HG03196 (cell line): ENCODE results near the gene ZNF664.
"Not testable (repeated sequence)": the region's sequence is repeated elsewhere in the genome, so short reads cannot be mapped to it uniquely, and the experiment has no call there.

Experiments used
- ATAC-seq: cut with Tn5 transposase; IDR thresholded peaks from one replicate; pipeline ENCODE4 v1.9.1; 2021; ENCODE audit not compliant: unreplicated experiment

ZNF664 gene

DNA sequence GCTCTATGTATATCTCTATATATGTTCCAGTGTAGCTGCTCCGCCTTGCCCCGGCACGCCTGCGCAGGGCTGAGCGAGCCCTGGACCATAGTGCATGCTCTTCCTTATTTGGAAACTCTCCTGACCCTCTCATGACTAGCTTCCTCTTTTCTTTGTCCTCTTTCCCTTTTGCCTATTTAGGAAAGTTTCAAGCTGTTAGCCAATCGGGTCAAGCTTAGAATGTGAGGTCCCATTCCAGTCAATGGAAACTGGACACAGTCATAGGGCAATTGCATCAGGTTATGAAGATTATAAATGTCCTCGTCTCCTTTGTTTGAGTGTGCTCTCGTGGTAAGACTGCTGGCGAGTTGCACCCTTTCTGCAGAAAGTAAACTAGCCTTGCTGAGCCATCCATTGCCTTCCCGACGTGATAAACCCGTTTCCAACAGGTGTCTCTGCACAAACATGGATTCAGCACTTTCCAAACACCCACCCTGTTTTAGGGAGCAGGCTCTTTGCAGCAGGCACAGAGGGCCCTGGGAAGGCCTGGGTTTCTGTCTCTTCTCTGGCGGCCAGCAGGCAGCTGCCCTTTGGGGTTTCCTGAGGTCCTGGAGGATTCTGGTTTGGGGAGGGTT is 31.3 kb upstream of the ZNF664 start:
- no peak for ATAC-seq

DNA sequence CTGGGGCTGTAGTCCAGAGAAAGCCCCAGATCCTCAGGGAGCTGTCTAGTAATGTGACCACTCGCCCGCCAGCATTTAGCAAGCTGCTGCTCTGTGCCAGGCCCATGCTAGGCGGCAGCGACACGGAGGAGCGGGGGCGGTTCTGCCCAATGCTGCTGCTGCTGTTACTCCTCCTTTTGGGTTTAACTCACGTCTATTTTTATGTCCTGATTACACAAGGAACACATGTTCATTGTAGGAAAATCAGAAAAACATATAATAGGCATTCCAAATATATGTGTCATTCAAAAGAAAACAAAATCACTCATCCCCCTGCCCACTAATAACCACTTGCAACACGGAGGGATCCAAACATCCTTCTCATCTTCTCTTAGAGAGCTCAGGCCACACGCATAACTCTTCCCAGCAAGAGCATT is 30.8 kb upstream of the ZNF664 start:
- no peak for ATAC-seq

DNA sequence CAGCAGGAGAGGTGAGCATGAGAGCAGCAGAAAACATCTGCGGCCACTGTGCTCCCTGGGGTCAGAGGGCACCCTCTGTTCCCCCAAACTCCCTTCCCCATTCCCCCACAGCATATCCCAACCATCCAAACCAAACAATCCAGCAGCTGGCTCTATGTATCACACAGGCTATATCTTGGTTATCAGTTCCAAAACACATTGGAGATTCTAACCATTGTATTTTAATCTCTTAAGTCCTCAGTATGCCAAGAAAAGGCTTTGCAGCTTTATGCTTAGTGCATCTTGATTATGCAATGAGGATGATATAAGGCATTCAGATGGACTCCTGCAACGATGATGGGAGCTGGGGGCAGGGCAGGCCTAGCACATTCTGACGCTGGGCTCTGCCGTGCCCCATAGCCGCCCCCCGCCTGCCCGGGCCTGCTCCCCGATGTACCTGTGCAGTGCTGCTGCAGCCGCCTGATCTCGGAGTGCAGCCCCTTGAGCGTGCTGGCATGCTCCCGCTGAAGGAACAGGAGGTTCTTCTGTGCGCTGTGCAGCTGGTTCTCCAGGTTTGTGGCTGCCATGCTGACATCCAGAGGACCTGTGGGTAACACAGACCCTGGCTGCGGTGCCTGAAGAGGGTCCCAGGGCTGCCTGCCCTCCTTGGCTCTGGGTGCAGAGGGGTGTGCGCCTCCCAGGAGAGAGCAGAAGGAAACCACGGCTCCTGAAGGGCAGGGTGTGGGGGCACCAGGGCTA is 29.9 kb upstream of the ZNF664 start:
- no peak for ATAC-seq

DNA sequence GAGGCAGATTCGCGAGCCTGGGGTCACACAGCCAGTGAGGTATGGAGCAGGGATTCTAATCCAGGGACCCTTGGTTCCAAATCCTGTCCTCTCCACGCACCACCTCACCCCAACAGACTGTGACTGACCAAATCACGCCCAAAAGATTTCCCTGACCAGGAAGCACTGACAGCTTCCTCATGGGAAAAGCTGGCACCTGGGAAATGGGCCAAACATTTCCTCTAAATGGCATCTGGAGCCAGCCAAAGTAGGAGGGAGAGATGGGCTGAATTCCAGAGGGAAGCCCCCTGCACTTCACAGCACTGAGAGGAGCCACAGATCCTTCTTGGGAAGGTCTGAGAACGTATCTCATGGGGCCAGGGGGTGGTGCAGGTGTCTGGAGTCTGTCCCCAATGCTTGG is 29.2 kb upstream of the ZNF664 start:
- no peak for ATAC-seq

DNA sequence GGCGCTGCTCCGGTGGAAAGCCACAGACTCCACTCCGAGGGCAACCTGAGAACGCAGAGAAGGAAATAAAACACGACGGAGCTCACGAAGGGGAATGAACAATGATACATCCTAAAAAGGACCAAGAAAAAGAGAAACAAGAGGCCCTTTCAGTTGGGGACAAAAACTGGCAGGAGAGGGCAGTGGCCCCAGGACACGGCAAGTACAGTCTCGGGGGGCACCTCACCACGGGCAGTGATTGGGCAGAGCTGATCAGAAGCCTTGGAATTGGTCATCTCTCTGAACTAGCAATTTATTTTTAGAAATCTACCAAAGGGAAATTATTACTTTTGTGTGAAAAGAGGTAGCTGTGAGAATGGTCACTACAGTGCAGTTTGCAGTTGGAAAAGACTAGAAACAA is 28.3 kb upstream of the ZNF664 start:
- no peak for ATAC-seq

DNA sequence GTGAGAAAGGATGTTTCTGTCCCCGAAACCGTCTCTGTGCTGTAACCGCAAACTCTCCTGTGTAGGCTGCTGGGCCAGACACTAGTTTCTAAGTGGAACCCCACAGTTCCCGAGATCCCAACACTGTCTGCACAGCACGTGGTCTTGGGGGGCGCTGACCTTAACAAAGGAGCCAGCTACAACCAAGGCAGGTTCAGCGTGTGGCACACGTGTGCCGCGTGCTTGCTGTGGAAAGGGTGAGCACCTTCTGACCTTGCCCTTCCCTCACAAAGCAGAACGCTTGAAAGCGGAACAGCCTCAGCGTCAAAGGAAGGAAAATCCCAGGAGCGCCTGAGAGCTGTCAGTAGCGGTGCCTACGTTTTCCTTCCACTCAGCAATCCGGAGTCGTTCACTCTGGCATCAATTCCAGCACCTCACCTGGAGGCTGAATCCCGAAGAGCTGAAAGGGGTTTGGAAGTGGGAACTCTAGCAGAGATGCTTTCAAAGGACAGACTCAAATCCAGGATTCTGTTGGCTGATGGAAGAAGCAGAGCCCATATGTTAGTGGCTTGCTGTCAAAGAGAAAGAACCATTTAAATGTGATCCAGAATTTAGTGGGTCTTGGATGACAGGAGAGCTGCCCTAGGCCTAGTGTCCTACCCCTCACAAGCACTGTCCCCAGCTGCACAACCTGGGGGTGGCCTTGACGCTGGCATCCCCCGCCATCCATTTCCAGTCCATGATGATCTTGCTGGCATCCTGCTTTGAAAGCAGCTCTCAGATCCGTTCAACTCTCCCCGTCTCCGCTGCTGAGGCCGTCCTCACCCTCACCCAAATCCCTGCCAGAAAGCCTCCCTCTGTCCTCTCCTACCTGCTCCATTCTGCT is 27.5 kb upstream of the ZNF664 start:
- no peak for ATAC-seq

DNA sequence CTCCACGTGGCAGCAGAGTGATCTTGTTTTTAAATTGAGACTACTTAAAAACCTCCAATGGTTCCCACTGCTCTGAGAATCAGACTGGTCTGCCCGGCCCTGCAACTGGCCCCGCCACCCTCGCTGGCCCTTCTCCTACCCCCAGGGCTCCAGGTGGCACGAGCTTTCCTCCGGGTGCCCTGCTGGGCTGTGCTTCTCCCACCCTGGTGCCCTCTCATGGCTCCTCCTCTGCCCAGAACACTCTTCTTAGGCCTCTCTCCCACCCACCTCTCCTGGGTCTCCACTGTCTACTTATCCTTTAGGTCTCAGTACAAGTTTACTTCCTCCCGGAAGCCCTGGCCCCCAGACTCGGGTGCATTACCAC is 26.9 kb upstream of the ZNF664 start:
- ATAC-seq, result no peak

DNA sequence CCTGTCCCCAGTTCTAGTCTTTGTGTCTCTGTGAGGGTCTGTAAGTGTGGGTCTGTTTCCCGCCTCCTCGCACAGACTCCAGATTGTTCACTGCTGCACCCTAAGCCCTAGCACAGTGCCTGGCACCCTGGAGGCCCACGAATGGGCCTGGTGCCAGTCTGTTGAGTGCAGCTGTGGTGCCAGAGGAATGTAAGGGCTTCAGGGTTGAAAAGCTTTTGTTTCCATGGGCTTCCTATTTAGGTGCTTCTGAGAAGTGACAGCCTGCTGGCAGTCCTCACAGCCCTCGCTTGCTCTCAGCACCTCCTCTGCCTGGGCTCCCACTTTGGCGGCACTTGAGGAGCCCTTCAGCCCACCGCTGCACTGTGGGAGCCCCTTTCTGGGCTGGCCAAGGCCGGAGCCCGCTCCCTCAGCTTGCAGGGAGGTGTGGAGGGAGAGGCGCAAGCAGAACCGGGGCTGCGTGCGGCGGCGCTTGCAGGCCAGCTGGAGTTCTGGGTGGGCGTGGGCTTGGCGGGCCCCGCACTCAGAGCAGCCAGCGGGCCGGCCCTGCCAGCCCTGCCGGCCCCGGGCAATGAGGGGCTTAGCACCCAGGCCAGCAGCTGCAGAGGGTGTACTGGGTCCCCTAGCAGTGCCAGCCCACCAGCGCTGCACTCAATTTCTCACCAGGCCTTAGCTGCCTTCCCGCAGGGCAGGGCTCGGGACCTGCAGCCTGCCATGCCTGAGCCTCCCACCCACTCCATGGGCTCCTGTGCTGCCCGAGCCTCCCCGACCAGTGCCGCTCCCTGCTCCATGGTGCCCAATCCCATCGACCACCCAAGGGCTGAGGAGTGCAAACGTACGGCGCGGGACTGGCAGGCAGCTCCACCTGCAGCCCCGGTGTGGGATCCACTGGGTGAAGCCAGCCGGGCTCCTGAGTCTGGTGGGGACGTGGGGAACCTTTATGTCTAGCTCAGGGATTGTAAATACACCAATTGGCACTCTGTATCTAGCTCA is 26.2 kb upstream of the ZNF664 start:
- ATAC-seq, result not testable (repeated sequence)

DNA sequence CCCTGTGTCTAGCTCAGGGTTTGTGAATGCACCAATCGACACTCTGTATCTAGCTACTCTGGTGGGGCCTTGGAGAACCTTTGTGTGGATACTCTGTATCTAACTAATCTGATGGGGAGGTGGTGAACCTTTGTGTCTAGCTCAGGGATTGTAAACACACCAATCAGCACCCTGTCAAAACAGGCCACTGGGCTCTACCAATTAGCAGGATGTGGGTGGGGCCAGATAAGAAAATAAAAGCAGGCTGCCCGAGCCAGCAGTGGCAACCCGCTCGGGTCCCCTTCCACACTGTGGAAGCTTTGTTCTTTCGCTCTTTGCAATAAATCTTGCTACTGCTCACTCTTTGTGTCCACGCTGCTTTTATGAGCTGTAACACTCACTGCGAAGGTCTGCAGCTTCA is 25.5 kb upstream of the ZNF664 start:
- ATAC-seq, result not testable (repeated sequence)

DNA sequence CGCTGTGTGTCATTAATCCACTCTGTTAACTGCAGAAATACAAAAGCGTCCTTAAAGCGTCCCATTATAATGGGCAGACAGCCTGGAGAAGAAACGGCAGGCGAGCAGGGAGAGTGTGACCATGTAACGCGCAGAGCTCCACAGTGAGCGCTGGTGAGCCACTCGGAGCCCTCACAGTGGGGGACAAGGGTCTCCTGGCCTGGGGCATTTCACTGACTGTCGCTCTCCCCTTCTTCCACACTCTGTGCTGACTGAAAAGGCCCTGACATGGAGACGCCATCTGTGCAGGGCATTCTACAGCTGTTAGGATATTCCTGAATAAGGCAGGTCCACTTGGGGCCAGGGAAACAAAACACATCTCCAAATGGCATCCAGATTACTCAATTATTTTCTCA is 24.6 kb upstream of the ZNF664 start:
- ATAC-seq, result no peak

DNA sequence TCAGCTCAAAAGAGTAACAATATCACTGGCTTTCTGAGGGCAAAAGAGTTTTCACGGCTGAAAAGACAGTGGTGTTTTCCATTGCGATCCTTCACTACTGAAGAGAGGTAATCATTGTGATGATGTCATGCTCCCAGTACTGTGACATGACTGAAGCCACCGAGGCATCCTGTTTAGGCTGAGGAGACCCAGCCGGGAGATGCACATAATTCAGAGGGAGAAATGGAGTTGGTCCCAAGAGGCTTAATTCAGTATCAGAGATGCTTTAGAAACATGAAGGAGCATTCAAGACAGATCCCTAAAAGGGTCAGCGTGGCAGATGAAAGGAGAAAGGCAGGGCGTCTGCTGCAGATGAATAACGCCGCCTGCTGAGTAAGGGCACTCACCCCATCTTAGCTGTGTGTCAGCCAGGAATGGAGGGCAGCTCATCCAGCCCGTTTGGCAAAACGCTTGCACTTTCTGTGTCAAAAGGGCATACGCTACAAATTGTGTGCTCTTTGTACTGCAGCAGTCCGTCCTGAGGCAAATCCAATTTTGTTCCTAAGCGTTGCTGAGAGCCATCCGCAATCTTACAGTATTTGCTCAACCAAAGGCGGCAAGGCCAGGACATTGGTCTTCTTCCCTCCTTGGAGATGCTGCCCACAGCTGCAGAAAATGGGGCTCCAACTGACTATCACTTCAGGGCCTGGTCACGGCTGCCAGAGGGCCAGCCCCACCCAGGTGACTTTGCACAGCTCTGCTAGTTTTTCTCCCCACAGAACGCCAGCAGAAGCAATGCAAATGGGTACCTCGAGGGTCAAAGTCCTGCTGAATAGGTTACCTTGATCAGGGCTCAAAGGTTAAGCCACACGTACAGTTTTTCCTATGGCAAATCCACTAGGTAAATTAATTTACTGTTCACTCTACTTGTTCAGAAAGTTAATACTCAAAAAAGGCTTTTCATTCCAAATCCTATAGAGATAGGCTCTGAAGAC is 23.9 kb upstream of the ZNF664 start:
- ATAC-seq, result no peak

DNA sequence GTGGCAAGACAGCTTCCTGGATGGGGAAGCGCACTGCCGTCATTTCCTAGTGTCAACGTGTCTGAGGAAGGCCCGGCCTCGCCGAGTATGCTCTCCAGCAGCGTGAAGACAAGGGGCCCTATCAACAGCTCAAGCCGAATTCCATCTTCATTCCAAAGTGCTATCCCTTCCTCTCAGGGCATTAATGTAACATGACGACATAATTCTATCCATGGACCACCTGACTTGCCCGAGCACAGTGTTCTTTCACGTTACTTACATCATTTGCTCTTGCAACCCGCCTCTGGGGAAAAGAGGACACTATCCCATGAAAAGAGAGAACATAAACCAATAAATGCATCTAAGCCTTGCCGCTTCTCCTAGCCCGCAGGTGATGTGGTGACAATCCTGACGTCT is 23.2 kb upstream of the ZNF664 start:
- ATAC-seq, result no peak

DNA sequence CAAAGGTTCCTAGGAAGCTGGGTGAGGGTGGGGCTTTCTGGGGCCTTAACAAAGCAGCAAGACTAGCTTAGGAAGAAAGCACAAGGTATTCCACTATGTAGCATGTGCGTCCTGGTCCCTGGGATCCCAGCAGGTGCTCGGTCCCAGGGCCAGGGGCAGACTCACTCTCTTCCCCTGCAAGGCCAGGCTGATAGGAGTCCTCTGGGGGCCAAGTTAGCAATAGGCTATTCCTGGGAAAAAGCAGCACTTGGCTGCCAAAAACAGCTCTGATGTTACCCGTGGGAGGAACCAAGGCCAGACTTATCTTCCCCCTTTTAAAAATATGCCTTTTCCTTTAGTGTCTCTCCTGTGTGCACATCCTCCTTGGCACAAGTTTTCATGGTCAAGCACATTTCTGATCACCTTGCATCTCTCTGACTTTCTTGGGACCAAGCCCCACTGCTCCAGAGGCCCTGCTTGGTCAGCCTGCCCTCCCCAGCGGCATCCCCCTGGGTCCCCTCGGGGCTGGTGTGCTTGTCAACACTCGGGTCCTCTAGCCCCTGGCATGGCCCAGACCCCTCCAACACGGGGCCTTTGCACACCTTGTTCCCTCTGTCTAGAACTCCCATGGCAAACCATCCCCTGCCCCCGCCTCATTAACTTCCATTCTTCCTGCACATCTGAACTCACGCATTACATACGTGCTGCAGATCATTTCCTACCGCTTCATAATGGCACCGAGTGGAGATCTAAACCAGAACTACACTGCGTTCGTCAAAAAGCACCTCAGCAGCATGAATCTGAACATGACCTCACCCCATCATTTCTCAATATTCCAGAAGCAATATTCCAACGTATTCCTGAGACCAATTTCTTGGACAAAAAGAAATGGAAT is 22.3 kb upstream of the ZNF664 start:
- no peak for ATAC-seq

DNA sequence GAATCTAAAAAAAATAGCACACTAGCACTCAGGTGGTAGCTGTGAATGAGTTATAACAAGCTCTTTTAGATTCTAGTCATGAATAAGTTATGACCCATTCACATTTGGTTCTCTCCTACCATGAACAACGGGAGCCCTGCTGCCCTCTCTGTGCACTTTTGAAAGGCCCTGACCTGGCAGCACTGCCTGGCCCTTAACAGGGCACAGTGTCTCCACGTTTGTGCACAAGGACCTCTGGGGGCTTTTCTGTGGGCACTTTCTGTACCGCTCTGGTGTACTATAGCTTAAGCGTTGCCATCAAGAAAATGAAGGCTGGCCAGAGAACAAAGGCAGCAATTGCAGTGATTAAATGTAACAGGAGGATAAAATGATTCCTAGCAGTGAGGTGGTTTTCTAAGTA is 21.5 kb upstream of the ZNF664 start:
- ATAC-seq, result no peak

DNA sequence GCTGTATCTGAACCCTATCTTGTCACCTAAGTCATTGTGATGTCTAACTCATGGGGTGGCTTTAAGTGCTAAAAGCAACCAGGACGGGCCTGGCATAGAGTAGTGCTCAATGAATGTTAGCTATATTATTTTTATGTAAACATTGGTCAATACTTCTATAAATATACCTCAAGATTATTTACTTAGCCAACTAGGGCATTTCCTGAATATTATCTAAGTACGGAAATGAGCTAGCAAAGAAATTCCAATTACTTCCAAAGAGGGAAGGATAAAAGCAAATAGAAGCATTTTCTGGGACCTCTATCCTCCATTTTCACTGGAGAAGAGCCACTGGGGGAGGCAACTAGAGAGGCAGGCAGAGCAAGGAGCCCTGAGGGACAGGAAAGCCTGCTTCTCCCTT is 21.0 kb upstream of the ZNF664 start:
- no peak for ATAC-seq

DNA sequence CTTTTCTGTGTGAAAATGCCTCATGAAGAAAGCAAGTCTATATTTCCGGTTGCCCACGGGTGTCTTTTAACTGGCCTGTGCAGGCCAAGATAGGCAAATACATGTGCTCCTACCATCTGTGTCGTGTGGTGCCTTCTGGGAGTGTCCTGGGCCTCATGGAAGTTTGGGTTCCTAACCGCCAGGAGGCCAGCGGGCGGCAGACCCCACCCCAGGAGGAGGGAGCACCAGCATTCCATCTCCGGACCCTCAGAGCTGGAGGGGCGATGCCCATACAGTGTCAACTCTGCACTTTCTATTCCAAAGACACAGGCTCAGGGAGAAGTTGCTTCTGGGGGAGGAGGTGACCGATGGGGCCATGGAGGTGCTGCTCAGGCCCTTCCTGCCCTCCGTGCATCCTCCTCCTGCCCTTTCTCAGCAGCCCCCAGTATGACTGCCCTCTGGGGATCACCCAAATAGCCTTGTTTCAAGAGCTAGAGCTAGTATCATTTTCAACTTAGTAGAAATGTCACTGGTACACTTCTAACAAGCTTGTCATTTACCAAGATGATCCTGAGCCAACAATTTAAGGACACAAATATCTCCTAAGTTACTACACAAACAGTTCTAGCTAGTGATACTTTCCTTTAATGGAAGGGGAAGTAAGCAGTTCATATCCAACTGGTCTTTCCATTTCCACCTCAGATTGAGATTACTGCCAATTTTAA is 18.2 kb upstream of the ZNF664 start:
- ATAC-seq, result no peak

DNA sequence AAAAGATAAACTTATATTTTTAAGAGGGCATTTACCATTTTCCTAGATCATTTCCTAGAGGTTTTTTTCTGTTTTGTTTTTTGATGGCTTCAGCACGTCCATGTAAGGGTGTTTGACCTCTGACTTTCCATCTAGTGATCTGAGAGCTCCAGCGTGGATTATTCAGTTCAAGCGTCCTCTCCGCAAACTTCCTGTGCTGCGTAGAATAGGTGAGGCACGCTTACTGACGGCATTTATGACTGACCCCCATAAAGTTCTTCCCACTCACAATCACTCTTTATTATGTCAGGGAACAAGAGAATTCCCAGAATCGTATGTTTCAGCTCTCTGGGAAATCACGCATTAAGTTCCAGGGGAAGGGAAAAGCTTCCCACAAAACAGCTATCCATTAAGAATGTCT is 16.8 kb upstream of the ZNF664 start:
- no peak for ATAC-seq

DNA sequence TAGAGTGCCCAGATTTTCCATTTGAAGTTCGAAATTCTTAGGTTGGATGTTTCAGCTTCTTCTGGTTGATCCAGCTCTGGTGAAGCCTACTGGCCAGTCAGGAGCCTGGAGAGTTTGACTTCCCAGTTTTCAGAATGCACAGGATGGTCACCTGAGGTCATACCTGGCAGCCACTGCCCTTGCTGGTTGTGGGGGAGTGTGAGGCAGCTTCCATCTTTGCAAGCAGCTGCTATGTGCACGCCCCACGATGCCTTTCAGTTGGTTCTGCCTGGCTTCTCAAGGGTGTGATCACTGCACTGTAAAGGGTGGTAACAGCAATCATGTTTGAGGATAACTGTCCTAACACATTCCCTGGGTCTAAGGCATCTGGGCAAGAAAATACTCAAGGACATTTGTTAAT is 15.8 kb upstream of the ZNF664 start:
- ATAC-seq, result no peak
